Measurements from ENCODE around the gene GPC3.

DNA sequence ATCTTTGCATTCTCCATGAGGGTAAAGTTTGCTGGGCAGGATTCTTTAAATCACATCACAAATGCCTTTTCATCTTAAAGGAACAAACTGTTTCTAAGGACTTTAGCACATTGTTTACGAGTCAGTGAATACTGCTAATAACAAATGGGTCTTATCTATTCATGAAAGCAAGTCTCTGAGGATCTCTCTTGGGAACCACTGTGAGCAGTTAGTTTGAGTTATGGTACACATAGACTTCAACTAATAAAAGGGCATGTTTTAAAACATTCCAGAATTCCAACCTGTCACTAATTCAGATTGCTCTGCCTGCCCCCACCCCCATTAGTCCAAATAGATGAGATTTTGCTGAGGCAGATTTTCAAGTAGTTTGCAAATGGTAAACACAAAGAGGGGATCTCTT is 22.3 kb upstream of the GPC3 start:
- no peak for TF ChIP-seq CTCF (tag by site-specific recombination; IDR thresholded peaks at IDR 0.05)
- TF ChIP-seq TCF7L2 (IDR thresholded peaks at IDR 0.05; ENCODE audit: borderline replicate concordance, low read depth, low read length), result no peak; the same call in 1 of the 2 replicates
- TF ChIP-seq ZNF560 (tag by site-specific recombination; IDR thresholded peaks at IDR 0.05; ENCODE audit: borderline replicate concordance), result no peak
- no peak for TF ChIP-seq ZNF585B (tag by site-specific recombination; IDR thresholded peaks at IDR 0.05)
- no peak for TF ChIP-seq KLF9 (tag by site-specific recombination; IDR thresholded peaks at IDR 0.05; ENCODE audit: low read depth)
- no peak for TF ChIP-seq ZNF549 (tag by site-specific recombination; IDR thresholded peaks at IDR 0.05)
- TF ChIP-seq ZNF580 (tag by site-specific recombination; IDR thresholded peaks at IDR 0.05), result no peak

All from HEK293 (cell line).